ENCODE results near the gene LEF1.
A peak's percentile ranks its signal among the peaks of the same experiment; 100 is the strongest.

The LEF1 gene

DNA sequence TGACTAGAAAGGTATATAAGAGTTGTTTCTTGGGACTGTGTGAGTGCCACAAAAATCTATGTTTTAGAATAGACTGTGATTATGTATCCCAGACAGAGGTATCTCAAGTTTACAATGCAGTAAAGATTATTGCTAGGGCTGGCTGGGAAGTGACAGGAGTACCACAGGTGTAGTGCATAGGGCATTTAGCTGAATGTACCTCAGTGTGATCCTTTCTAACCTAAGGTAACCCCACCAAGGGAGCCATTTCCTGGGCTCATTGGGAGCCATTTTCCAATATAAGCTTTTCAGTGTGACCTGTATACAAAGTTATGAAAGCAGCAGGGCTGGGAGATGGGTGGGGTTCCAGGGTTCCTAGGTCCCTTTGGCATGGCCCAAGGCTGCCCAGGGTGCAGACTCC lies 6.1 kb upstream of the LEF1 start:
- no peak for FAIRE-seq

DNA sequence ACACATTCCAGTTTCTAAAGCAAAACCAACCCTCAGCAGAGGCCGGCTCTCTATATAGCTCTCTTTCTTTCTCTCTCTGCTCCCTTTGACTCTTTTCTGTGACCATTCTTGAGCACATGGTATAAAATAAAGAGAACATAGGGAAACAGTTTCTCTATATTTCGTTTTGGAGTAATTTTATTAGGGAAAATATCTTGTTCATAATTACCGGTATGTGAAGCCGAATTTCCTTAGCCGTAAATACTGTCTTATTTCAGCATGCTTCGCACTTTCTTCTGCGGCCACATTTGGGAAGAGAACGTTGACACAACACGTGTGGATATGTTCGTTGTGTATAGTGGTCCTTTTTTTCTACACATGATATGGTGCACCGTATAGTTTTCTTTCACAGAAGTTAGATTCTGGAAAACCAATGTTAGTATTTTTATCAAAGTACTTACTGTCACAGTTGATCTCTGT lies 4.9 kb upstream of the LEF1 start:
- FAIRE-seq: no peak

GRCh38 chr4:108172753-108173598 lies 4.2 kb upstream of the LEF1 start:
- peak; percentile 86 for FAIRE-seq

GRCh38 chr4:108172231-108172752 lies 3.6 kb upstream of the LEF1 start:
- FAIRE-seq: no peak

- FAIRE-seq: no peak
These were observed 2.9 kb upstream of the LEF1 start for GRCh38 chr4:108171339-108172230.

DNA sequence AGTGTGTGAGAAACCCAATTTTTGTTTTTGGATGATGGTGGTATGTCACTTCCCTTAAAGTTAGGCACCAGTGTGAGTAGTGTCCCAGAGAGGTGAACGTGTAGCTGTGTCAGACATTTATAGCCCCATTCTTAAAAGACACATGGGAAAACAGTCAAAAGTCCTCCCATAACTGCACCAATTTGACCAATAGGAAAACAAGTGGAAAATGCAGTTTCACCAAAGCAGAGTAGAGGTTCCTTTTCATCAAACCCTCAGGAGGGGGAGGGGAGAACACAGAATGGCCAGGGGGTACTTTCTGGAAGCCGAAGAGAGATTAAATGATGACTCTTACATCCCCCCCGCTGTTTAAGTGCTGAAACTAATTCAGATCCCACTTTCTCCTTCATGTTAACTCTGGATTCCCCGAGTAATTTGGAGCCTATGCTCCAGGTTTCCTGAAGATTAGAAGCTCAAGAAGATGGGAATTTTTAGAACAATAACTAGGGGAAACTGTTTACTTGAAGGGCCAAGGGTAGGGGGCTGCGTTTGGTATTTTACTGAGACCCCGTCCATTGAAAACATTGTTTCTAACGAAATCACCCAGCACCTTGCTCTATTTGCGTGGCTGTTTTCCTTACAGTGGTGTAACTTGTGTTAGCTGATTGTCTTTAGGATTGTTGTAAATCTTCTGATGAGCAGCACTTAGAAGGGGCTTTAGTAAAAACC lies 2.1 kb upstream of the LEF1 start:
- no peak for FAIRE-seq

DNA sequence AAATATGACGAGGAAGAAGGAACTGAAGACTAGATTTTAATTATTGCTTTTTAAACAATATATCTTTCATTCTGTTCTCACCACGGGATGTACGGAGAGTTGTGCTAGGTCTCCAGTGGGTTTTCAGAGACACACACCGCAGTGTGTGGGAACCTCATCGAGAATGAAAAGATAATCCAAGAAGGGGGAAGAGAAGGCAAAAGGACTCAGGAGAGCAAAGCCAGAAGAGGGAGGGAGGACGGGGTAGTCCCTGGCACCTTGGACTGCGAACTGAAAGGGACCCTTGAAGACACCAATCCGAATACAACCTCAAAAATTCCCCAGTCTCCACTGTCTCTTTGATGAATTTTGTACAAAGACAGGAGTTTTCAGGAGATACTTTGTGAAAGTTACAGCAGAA lies 932 bp upstream of the LEF1 start:
- FAIRE-seq: no peak

DNA sequence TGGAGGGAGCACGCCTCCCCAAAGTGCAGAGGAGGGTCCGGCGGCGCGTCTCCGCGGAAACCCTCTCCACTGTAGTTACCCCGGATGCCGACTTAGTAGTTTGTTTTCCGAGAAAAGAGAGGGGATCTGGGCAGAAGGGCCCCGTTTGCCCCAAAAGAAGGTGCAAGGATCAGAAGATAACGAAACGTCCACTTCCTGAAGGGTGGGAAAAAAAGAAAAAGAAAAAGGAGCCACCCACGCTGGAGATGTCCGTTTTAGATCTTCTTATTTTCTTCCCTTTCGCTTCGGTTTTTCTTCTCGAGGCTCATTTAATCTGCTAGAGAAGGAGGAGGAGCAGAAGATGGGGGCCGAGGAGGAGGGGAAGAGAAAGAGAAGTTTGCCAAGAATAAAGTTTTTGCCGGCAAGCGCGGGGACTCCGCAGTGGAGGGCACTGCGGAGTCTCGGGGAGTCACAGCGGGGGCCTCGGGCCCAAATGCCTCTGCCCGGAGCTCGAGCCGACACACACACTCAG lies 517 bp downstream of the LEF1 start:
- FAIRE-seq: no peak

DNA sequence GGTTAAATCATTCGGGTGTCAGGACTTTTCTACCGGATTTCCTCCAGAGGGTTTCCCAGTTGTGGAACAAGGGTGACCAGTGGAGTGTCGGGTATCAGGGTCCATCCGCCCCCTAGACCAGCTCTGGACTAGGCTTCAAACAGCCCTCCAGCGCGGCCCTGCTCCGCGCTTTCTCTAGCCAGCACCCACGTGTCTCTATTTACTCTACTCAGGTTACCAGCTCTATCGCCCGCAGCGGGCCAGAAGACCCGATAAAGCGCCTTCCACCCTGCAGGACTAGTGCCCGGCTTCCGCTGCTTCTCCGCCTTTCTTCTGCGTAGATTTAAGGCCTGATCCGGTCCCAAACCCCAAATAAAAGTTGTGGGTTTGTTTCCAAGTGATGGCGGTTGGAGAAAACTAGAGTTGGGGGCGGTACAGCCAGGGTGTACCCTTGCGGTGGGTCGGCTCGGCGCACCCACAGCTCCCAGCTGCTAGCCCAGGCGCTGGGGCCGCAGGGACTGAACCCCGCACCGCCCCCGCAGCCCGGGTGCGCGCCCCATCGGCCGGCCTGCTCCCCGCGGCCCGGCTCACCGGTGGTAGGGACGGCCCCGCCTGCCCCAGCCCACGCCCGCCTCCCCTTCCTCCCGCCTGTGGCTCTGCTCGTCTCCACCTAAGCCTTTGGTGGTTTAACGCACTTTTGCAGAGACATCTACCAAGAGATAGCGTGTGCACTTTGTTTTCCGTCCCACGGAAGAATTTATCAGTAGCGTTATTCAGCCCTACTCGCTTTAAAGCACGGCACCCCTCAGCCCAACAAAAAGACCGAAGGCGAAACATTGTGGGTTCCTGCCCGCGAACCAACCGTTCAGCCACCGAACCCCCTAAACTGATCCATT lies 2.1 kb downstream of the LEF1 start:
- FAIRE-seq: no peak

GRCh38 chr4:108166038-108166437 lies 2.7 kb downstream of the LEF1 start:
- no peak for FAIRE-seq

GRCh38 chr4:108165586-108165985 lies 3.1 kb downstream of the LEF1 start:
- FAIRE-seq: no peak

GRCh38 chr4:108163351-108163750 lies 5.4 kb downstream of the LEF1 start:
- FAIRE-seq: no peak

DNA sequence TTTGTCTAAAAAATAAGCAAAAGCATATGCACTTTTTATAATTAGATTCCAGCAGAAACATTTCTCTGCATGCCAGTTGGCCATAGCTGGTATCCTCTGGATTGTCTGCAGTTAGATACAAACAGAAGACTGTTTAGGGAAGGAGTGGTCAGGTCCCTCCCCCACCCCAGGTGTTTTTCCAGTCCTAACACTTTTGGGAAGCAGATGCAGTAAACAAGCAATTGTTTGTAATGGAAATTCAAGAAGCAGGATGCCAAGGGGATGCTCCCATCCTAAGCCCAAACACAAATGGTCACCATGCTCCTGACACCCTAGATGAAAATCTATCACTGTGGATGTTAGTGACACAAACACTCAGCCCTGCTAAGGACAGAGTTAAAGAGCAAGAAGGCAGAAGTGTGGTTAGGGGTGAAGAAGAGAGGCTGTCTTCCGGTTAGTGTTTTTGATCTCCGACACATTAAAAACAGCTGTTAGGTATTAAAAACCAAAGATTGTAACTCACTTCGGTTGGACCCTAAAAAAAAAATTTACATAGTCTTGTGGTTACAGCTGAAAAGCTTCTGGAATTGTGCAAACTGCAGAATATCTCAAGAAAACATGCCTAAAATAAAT lies 7.9 kb downstream of the LEF1 start:
- FAIRE-seq: peak; percentile 72

DNA sequence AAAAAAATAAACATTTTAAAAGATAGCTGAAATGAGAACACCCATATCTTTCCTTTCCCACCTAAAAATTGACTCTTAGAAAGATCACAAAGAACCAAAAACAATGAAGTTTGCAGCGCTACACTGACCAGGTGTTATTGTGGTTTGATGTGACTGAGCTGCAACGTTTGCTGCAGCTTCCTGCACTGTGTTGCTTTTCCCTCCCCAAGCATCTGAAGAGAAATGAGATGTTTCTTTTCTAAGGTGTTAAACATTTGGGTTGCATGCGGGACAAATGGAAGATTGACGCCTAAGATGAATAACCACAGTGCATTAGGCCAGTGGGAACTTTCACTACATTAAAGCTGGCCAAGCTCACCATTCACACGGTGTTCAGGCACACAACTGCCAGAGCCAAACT lies 8.9 kb downstream of the LEF1 start:
- FAIRE-seq: no peak

DNA sequence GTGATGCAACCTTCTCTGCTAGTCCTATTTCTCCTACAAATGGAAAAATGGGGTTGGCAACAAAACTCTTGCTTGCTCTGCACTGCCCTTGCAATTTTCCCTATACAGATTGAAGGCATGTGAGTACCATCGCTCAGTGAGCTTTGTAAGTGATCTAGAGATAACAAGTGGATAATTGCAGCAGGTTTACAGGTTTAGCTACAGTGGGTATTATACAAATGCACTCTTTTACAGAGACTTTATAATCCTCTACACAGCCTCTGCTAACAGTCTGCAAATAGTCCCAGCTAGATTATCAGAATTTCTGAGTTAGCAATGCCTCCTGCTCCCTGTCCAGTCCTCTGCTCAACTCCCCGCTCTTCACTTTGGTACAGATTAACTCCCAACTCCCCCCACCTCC lies 11.1 kb downstream of the LEF1 start:
- FAIRE-seq: no peak

GRCh38 chr4:108156391-108156790 lies 12.3 kb downstream of the LEF1 start:
- FAIRE-seq: no peak

DNA sequence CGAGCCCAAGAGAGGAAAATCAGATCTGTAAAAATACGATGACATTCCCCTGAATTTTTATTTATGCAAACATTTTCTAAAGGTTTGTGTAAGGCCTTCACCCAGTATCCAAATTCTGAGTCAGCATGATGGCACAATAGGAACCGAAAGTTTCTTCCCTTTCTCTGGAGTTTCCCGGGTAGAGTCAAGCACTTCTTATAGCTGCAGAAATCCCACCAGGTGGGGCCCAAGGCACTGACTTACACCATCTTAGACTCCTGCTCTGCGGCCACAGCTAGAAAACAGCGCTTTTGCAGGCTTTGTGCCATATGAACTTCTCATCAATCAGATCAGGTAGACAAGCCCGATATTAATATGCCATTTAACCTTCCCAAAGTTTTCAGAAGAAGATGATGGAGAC lies 13.4 kb downstream of the LEF1 start:
- FAIRE-seq: no peak

DNA sequence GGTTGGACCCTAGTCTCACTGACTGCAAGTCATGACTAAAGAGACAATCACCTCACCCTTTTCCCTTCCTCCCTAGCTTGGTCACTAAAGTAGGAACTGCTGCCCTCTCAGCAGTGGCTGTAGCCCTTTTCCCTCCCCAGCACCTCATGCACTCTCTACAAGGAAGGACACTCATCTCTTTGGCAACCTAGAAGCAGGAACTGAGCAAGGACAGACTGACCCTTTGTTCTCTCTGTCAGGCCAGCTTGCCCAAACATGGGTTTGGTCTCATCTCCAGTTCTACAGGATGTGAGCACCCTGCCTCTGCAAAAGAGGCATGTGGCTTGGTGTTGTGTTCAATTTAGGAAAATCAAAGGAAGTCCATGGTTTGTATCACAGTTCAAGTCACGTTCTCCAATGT lies 15.8 kb downstream of the LEF1 start:
- no peak for FAIRE-seq

DNA sequence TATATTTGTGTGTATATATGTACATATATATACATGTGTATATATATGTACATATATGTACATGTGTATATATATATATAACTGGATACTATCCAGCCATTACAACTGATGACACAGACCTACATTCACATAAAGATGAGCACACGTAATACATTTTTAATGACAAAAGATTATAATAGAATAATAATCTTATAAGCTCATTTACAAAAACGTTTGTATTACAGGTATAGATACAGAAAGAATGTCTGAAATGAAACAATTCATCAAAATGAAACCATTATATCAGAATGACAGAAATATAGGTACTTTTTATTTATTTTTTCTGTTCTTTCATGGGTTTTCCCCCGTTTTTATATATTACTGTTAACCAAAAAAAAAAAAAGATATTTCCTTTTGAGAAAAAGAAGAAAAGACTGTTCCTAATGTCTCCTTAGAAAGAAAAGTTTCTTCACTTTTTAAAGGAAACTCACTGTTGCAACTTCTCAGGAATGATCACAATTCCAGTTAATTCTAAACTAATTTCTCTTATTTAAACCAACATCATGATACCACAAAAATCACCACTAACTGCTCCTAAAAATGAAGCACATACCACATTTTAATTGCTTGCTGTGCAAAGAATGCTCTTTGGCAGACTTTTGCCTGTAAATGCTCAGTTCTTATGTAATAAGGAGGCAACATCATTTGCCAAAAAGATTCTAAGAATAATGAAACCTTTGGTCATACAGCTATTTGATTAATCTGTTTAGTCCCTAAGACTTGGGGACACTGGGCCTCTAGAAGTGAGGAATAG lies 18.9 kb downstream of the LEF1 start:
- peak; percentile 84 for FAIRE-seq

DNA sequence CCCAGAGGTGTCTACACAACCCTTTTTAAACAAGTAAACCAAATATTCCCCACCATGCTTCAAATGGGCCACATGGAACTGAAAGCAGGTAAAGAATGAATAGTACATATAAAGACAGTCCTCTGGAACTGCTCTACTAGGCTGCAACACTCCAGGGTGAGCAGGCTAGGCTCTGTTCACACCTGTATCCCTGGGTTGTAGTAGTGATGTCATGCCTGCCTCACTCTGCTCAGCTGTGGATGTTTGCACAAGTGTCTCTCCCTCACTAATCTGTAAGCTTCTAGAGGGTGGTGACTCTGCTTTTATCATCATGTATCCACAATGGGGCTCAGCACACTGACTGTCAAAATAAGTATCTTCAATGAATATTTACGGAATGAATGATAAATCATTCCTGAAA lies 20.4 kb downstream of the LEF1 start:
- FAIRE-seq: no peak

Data from endometrium (tissue), 2 donors.